ENCODE data around the gene SLC27A5. TPM values are rescaled to one million over a fixed set of nuclear protein-coding genes. Genes with fewer than 3 reads are reported as not detected.
A peak's percentile ranks its signal among the peaks of the same experiment; 100 is the strongest.

Gene SLC27A5
- total RNA-seq, 1 donor from 2014 or later: 4.7 TPM

DNA sequence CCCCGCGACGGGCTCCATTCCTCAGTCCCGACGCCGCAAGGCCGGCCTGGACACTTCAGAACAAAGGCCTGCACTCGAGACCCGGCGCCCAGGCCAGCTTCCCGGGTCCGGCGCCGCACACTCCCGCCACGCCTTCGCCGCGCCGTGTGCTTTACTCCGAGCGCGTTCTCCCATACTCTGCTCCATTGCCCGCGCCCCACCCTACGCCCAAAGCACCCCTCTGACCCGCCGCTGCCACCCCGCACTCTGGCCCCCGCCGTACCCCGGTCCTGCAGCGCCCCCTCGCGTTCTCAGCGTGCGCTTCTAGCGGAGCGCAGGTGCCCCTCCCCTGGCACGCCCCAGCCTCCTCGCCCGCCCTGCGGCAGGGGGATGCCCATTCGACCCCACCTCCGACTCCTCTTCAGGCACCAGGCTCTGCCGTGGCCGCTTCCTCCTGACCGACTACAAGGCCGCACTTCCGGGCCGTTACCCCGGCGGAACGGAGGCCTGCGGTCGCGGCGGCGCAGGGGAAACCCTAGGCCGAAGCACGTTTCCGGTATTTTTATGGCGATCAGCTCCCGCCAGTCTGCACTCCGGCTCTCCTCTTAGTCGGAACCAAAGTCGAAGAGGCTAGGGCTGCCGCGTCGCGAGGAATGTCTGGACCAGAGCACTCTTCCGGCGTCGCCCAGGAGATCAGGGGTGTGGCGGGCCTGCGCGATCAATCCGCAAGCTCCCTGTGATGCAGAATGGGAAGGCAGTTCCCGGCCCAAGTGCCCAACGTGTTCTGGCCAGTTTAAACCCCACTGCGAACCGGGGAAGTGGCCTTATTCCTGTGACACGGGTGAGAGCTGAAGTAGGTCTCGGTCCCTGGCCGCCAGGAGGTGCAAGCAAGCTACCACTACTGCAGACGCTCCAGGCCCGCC lies 7.8 kb upstream of the SLC27A5 start, which contains the start of gene ZBTB45:
Gene ZBTB45, minus strand, starts transcription at position 456 of the 902 bp plus-strand sequence. CDS start 2,137 bp downstream, outside the sequence.
- Mint-ChIP-seq H3K27ac (ENCODE audit: unreplicated experiment) (peak within 1 kb of the TSS; percentile 99), H3K9me3 (ENCODE audit: unreplicated experiment) (no peaks in the 10 kb centered on the region), H3K36me3 (ENCODE audit: low read depth, unreplicated experiment) (peaks cover 21% of the 10 kb centered on the region), H3K4me3 (ENCODE audit: unreplicated experiment) (peak within 1 kb of the TSS; percentile 97), H3K27me3 (ENCODE audit: unreplicated experiment) (peaks cover 25% of the 10 kb centered on the region), H3K4me1 (ENCODE audit: unreplicated experiment) (peaks cover 29% of the 10 kb centered on the region)
- TF ChIP-seq, protein P1, sequence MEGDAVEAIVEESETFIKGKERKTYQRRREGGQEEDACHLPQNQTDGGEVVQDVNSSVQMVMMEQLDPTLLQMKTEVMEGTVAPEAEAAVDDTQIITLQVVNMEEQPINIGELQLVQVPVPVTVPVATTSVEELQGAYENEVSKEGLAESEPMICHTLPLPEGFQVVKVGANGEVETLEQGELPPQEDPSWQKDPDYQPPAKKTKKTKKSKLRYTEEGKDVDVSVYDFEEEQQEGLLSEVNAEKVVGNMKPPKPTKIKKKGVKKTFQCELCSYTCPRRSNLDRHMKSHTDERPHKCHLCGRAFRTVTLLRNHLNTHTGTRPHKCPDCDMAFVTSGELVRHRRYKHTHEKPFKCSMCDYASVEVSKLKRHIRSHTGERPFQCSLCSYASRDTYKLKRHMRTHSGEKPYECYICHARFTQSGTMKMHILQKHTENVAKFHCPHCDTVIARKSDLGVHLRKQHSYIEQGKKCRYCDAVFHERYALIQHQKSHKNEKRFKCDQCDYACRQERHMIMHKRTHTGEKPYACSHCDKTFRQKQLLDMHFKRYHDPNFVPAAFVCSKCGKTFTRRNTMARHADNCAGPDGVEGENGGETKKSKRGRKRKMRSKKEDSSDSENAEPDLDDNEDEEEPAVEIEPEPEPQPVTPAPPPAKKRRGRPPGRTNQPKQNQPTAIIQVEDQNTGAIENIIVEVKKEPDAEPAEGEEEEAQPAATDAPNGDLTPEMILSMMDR (IDR thresholded peaks at IDR 0.05; ENCODE audit: unreplicated experiment): peak; percentile 67
- peak; percentile 91 for DNase-seq (ENCODE audit: low spot score)

DNA sequence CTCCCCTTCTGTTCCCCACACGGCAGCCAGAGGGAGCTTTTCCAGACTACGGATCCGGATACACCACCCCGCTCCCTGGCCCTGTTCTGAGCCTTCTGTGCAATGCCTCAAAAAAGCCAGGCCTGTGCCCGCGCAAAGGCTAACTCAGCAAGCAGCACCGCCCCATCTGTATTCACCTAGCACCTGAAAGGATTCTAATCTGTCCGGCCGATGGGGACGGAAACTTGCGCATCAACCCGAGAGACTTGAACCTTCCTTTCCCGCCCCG lies 7.2 kb upstream of the SLC27A5 start:
- TF ChIP-seq, protein P1 (IDR thresholded peaks at IDR 0.05; ENCODE audit: unreplicated experiment): no peak
- Mint-ChIP-seq H3K4me3 (ENCODE audit: unreplicated experiment) (peak overlapping the region; percentile 97), H3K27ac (ENCODE audit: unreplicated experiment) (peak overlapping the region; percentile 99), H3K36me3 (ENCODE audit: low read depth, unreplicated experiment) (peaks cover 21% of the 10 kb centered on the region), H3K4me1 (ENCODE audit: unreplicated experiment) (peaks cover 29% of the 10 kb centered on the region), H3K27me3 (ENCODE audit: unreplicated experiment) (peaks cover 23% of the 10 kb centered on the region), H3K9me3 (ENCODE audit: unreplicated experiment) (no peaks in the 10 kb centered on the region)
- peak; percentile 74 for DNase-seq (ENCODE audit: low spot score)

DNA sequence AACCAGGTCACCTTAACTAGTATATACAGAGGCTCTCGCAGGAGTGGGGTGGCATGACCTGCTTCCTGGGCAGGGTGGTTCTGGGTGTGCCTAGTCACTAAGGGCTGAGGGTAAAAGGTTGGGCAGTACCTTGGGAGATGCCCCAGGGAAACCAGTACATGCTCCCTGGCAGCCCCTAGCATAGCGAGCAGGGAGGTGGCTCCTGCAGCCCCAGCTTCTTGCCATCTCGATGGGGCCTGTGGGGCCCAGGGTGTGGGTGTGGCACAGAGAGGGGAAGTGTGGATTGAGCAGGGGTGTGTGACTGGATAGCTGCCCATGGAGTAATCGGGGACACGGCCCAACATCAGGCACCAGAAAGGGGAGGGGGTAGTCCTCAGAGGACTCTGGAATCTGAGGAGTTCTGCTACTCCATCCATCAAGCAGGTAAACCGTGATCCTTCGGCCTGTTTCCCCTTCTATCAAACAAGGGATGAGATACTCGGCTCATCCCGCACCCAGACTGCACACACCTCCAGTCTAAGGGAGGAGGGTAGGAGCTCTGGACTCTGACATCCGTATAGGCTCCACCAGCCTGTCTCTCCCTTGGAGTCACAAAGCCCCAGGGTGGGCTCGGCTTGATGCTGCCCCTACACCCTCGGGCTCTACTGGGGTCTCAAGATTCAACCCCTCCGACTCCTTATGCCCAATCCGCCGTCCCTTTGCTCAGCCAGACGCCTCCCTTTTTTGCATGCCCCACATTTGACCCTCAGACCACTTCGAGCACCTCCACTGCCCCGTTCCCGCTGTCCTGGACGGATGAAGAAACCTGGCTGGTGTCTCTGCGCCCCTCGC lies 6.7 kb upstream of the SLC27A5 start:
- H3K27ac Mint-ChIP-seq (ENCODE audit: unreplicated experiment): peak overlapping the region; percentile 99
- peaks cover 23% of the 10 kb centered on the region for H3K27me3 Mint-ChIP-seq (ENCODE audit: unreplicated experiment)
- peak overlapping the region; percentile 97 for H3K4me3 Mint-ChIP-seq (ENCODE audit: unreplicated experiment)
- no peaks in the 10 kb centered on the region for H3K9me3 Mint-ChIP-seq (ENCODE audit: unreplicated experiment)
- TF ChIP-seq, protein P1 (IDR thresholded peaks at IDR 0.05; ENCODE audit: unreplicated experiment): no peak
- DNase-seq (ENCODE audit: low spot score): no peak
- peaks cover 29% of the 10 kb centered on the region for H3K4me1 Mint-ChIP-seq (ENCODE audit: unreplicated experiment)
- peaks cover 21% of the 10 kb centered on the region for H3K36me3 Mint-ChIP-seq (ENCODE audit: low read depth, unreplicated experiment)

DNA sequence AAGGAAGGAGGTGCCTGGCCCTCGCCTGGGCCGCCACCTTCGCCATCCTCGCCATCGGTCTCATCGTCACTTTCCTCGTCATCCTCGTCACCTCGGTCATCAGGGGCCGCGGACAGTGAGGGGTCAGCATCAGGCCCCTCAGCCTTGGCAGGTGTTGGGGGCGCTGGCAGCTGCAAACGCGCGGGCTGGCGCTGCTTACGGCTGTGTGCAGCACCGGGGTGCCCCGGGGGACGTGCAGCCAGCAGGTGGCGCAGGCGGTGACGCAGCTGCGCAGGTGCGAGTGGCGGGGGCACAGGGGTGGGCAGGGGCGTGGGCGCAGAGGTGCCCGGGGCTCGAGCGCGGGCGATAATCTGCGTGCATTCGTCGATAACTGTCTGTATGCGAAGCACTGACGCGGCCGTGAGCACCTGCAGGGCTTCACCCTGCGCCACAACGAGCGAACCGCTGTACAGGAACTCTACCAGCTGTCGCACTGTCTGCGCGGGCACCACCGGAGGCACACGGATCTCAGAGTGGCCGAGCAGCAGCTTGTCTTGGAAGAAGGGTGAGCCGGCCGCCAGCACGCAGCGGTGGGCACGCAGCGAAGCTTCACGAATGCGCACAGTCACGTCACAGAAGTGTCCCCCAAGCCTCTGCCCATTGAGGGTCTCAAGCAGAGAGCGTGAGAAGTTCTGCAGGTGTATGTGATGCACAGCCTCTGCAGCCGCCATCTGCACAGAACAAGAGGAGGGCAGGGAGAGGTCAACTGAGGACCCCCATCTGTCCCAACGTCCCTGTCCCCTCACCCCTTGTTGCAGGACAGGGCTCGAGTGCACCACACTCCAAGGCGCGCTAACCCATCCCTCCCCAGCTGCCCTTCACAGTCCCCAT lies 5.4 kb upstream of the SLC27A5 start:
- H3K36me3 Mint-ChIP-seq (ENCODE audit: low read depth, unreplicated experiment): peaks cover 18% of the 10 kb centered on the region
- peaks cover 25% of the 10 kb centered on the region for H3K27me3 Mint-ChIP-seq (ENCODE audit: unreplicated experiment)
- no peak for DNase-seq (ENCODE audit: low spot score)
- TF ChIP-seq, protein P1 (IDR thresholded peaks at IDR 0.05; ENCODE audit: unreplicated experiment): no peak
- no peaks in the 10 kb centered on the region for H3K9me3 Mint-ChIP-seq (ENCODE audit: unreplicated experiment)
- no peak overlapping the region for H3K27ac Mint-ChIP-seq (ENCODE audit: unreplicated experiment)
- no peak overlapping the region for H3K4me3 Mint-ChIP-seq (ENCODE audit: unreplicated experiment)
- H3K4me1 Mint-ChIP-seq (ENCODE audit: unreplicated experiment): peaks cover 29% of the 10 kb centered on the region

Measured in endothelial cell (in vitro differentiated cells).